GM19395 (cell line): ENCODE measurements around the gene LILRA6.
"Not testable (repeated sequence)": the region's sequence is repeated elsewhere in the genome, so short reads cannot be mapped to it uniquely, and the experiment has no call there.

Source experiments
- ATAC-seq: cut with Tn5 transposase; IDR thresholded peaks from one replicate; pipeline ENCODE4 v1.9.1; 2021; ENCODE audit warnings: mild to moderate bottlenecking, moderate library complexity; ENCODE audit not compliant: unreplicated experiment

Gene LILRA6

DNA sequence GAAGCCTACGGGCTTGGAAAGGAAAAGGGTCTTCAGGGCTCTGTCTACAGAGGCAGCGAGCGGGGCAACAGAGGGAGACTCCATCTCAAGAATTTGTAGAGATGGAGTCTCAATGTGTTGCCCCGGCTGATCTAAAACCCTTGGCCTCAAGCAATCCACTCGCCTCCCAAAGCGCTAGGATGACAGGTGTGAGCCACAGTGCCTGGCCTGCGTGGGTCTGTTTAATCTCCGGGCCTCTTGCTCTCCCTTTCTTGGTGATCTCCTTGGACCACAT lies 33.9 kb downstream of the LILRA6 start:
- no peak for ATAC-seq

DNA sequence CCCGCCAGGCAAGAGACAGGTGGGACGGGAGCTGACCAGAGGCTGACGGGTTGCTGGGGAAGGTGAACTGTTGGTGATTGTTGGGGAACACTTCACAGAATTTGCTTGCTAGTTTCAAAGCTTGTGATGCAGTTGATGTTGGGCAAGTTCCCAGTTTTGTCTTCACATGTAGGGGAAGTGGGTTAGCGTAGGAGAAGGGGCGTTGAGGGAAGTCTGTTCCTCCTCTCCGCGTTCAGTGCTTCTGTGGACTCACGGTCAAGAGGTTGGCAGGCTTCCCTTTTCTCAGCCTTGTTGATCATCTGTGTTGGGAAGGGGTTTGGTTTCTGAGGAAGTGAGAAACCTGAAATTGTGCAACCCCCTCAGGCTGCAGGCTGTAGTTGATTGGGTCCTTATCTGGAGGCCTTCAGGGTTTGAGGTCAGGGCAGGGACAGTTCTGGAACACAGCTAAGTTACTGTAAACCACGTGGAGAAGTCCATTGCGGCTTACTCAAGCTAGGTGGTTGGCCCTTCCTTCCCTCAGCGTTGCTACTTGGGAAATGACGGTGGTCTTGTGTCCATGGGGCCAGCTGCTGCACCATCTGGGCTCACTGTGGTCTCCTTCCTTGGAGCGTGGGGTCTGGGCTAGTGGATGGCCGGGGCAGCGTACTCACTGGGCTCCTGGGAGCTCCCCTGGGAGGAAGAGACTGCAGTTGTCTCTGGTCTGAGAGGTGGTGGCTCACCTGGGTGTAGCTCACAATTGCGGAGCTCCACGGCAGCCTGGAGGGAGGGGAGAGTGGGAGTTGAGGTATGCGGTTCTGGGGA lies 34.4 kb downstream of the LILRA6 start:
- ATAC-seq = peak; percentile 59

DNA sequence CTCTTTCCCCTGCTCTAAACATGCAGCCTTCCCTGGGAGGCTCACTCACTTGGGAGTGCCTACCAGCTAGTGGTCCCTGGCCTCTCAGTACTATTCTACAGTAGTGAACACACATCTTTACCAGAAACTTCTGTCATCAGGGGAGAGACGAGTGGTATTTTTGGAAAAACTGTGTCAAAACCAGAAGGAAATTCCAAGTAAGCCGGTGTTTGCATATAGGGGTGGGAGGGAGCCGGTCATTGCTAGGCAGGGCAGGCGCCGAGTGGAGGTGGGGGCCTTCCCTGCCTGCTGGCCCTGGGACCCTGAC lies 35.0 kb downstream of the LILRA6 start:
- ATAC-seq = no peak

DNA sequence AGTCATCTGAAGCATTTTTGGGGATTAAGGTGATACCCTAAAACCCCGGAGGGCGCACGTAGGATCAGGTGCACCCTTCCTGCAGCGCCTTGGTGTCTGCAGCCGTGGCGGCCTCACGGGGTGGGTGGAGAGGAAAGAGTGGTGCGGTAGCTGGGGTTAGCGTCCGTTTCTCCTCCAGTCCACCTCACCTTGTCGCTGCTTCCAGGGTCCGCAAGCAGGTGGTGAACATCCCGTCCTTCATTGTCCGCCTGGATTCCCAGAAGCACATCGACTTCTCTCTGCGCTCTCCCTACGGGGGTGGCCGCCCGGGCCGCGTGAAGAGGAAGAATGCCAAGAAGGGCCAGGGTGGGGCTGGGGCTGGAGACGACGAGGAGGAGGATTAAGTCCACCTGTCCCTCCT lies 35.4 kb downstream of the LILRA6 start:
- ATAC-seq = not testable (repeated sequence)

DNA sequence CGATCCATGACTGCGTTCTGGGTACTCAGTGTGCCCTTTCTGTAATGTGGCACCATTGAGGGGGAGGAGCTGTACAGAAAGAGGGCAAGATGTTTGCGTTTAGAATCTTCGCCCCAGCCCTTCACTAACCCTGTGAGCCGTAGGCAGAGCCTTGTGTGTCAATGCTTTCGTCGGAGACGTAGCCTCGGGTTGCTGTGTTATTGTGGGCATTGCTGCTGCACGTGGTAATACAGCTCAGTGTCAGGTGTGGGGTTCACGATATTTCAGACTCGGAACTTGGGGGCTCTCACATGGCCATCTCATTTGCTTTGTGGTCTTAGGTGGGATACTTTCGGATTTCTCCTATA lies 35.8 kb downstream of the LILRA6 start:
- no peak for ATAC-seq

DNA sequence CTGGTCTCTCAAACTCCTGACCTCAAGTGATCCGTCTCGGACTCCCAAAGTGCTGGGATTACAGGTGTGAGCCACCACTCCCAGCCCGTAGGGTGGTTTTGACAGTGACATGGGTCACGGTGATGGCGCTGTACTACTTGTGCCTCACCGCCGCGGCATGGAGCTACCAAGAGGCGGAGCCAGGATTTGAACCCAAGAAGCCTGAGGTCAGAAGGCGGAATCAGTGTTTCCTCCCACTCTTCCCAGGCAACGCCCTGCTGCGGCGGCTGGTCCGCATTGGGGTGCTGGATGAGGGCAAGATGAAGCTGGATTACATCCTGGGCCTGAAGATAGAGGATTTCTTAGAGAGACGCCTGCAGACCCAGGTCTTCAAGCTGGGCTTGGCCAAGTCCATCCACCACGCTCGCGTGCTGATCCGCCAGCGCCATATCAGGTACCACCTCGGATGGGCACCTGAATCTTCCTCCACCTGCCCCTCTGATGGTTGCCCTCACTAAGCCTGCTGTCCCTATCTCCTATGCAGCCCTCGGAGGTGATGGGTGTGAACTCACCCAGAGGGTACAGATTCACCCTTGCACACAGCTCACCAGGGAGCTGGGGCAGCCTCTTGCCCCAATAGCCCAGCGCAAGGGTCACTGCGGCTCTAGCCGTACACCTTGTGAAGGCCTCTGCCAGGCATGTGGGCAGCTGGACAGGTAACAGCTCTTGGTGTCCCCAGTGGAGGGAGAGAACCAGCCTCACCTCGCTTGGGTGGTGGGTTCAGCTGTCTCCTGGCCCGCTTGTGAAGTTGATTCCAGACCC lies 36.4 kb downstream of the LILRA6 start:
- ATAC-seq = no peak

DNA sequence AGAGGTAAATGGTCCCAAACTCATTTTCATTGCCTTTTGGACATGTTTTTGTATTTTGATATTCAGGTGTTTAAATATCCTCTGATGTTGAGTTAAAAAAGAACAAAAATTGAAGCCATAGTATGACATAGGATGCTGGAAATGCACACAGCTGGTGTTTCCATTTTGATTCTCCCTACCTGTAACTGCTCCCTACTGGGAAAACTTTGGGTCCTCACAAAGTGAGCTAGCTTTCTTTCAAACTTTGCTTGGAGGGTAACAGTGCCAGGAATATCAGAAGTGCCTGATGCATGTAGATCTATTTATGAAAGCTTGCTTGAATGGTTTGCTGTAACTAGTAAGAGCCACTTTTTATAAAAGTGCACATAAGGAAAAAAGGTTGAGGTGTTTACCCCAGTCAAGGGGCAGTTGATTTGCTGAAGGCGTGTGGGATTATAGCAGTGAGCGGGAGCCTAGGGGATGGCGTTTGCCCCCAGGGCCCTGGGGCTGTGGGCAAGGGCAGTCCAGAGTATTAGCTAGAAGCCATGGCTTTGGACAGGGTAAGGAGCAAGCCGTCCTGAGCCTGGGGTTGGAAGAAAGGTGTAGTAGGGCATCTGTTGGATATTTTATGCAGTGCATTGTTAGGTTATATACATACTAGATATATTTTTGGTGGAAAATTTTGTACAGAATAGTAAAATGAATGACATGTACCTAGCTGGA lies 37.7 kb downstream of the LILRA6 start:
- no peak for ATAC-seq

DNA sequence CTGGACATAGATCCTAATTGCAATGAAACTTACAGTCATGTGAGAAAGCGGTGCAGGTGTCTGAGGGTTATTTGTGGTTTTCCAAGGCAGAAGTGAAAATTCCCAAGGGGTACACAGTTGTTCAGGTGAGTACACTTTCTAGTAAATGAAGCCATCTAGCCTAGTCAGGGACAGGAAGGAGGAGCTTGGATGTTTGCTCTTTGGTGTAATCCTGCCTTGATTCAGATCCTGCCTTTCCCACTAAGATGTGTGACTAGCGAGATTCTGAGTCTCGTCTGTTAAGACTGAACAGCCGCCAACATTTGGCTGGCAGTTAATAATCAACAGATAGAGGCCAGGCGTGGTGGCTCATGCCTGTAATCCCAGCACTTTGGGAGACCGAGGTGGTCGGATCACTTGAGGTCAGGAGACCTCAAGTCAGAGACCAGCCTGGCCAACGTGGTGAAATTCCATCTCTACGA lies 39.4 kb downstream of the LILRA6 start:
- ATAC-seq = no peak

DNA sequence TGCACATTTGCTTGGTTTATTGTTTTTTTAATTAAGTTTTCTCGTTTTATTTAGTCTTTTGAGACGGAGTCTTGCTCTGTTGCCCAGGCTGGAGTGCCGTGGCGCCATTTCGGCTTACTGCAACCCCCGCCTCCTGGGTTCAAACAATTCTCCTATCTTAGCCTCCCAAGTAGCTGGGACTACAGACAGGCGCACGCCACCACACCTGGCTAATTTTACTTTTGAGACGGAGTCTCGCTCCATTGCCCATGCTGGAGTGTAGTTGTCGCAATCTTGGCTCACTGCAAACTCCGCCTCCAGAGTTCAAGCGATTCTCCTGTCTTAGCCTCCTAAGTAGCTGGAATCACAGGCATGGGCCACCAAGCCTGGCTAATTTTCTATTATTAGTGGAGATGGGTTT lies 40.6 kb downstream of the LILRA6 start:
- ATAC-seq = no peak

DNA sequence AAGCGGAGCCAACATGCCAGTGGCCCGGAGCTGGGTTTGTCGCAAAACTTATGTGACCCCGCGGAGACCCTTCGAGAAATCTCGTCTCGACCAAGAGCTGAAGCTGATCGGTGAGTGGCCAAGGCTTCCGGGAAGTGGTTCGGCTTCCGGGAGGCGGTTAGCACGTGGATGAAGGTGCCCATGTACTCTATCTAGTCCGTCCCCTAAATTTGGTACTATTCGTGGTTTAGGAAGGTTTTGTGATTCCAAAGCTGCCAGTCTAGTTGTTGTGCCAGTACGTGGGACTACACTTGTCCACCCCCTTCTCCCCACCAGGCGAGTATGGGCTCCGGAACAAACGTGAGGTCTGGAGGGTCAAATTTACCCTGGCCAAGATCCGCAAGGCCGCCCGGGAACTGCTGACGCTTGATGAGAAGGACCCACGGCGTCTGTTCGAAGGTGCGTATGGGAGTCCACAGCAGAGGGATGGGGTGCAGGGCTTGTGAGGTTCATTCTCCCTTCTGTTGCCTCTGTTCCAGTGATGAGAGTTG lies 41.4 kb downstream of the LILRA6 start:
- ATAC-seq = no peak

DNA sequence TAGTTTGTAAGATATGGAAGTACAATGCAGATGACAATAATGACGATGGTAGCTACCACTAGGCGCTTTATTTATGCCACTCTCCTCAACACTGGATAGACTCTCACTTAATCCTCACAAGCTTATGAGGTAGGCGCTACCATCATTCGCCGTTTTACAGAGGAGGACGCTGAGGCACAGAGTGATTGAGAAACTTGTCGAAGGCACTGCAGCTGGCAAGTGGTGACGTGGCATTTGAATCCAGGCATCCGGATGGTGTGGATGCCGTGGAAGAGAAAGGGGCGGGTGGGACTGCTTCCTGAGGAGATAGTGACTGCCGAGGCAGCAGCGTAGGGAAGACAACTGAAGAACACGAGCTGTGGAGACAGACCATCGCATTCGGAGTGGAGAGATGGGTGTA lies 43.2 kb downstream of the LILRA6 start:
- ATAC-seq = no peak

DNA sequence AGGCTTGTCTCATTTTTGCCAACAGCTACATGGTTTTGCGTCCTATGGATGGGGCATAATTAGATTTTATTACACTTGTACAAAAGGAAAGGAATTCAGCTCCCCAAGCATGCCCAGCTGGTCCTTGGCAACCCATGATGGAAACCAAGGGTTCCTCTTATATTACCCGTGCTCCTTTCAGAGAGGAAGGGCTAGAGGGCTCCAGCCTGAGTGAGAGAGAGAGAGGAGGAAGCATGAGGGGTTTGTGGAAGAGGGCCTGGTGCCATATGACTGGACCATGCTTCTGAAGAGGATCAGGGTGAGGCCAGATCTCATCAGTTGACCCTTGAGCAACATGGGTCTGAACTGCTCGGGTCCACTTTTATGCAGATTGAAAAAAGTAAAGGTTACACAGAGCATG lies 45.5 kb downstream of the LILRA6 start:
- ATAC-seq = no peak

DNA sequence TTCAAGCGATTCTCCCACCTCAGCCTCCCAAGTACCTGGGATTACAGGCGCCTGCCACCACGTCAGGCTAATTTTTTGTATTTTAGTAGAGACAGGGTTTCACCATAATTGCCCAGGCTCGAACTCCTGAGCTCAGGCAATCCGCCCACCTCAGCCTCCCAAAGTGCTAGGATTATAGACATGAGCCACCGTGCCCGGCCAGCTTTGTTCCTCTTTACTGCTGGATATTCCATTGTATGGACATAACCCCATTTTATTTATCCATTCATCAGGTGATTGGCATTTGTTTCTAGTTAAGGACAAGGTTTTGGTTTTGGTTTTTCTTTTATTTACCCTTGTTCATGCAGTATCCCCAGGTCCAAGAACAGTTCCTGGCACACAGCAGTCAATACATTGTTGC lies 46.1 kb downstream of the LILRA6 start:
- no peak for ATAC-seq

DNA sequence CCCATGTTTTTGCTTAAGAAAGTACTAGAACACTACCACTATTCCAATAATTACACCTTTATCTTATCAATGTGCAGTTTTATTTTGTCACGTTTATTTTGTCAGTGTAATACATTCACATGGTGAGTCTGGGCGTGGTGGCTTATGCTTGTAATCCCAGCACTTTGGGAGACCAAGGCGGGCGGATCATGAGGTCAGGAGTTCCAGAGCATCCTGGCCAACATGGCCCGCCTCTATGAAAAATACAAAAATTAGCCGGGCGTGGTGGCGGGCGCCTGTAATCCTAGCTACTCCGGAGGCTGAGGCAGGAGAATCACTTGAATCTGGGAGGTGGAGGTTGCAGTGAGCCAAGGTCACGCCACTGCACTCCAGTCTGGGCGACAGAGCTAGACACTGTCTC lies 48.1 kb downstream of the LILRA6 start:
- ATAC-seq = not testable (repeated sequence)

DNA sequence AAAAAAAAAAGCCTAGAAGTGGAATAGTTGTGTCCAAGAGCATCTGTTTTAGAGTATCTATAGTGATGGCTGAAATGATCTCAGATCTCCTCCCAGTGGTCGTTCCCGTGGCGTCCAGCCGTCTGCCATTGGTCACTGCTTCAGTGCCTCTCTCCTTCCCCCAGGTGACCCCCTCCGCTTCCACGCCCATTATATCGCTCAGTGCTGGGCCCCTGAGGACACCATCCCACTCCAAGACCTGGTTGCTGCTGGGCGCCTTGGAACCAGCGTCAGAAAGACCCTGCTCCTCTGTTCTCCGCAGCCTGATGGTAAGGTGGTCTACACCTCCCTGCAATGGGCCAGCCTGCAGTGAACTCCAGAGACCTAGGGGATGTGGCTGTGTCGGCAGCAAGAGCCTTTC lies 49.6 kb downstream of the LILRA6 start:
- no peak for ATAC-seq

DNA sequence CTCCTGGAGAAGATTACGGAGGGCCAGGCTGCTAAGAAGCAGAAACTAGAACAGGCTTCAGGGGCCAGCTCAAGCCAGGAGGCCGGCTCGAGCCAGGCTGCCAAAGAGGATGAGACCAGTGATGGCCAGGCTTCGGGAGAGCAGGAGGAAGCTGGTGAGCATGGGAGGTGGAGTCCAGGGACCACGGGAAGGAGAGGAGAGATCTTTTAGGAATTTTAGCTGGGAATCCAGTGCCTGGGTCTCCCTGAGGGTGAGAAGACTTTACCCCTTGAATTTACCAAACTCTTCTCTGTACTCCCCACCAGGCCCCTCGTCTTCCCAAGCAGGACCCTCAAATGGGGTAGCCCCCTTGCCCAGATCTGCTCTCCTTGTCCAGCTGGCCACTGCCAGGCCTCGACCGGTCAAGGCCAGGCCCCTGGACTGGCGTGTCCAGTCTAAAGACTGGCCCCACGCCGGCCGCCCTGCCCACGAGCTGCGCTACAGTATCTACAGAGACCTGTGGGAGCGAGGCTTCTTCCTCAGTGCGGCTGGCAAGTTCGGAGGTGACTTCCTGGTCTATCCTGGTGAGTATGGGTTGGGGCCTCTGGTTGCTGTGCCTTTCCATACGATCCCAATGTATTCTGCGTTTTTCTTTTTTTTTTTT lies 50.7 kb downstream of the LILRA6 start:
- no peak for ATAC-seq

DNA sequence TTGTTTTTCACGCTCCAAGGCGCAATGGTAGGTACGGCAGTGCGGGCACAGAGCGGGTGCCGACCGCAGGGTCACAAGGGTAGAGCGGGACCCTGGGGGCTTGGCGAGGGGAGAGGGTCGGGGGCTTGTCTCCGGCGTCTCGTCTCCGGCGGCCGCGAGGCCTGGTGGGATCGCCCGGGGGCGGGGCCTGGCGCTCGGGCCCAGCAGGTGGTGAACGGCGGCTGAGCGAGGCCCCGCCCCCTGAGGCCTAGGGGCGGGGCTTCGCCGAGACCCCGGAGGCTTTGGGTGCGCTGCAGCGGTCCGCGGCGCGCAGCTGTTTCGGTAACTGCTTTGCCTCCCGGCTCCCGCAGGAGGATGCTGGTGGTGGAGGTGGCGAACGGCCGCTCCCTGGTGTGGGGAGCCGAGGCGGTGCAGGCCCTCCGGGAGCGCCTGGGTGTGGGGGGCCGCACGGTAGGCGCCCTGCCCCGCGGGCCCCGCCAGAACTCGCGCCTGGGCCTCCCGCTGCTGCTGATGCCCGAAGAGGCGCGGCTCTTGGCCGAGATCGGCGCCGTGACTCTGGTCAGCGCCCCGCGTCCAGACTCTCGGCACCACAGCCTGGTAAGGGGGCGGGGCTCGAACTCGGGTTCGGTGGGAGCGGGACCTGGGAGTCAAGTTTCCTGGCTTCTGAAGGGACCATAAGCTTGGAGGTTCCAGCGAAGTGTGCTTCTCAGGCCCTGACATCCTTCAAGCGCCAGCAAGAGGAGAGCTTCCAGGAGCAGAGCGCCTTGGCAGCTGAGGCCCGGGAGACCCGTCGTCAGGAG lies 51.4 kb downstream of the LILRA6 start, which contains the start of gene TSEN34:
Gene TSEN34, plus strand, starts transcription at position 298 of the 800 bp plus-strand sequence. Its CDS starts 57 bp downstream, at position 355.
- ATAC-seq = peak; percentile 27

DNA sequence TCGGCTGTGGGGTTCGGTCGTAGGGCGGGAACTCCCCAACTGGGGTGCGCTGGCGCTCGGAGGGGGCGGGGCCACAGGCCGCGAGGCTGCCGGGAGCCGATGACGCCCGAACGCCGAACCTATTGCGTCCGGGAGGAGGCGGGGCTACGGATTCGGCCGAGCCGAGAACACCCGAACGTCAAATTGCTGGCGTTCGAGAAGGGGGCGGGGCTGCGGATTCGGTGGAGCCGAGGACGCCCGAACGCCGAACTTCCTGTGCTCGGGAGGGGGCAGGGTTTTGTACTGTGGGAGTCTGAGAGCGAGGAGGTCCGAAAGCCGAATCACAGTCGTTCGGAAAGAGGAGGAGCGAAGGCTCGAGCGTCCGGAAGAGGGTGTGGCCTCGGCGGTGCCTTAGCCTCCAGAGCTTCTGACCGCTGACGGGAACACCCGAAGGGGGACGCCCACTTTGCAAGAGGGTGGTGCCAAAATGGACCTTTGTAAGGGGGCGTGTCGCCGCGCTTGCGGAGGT lies 52.0 kb downstream of the LILRA6 start:
- ATAC-seq = peak; percentile 53

DNA sequence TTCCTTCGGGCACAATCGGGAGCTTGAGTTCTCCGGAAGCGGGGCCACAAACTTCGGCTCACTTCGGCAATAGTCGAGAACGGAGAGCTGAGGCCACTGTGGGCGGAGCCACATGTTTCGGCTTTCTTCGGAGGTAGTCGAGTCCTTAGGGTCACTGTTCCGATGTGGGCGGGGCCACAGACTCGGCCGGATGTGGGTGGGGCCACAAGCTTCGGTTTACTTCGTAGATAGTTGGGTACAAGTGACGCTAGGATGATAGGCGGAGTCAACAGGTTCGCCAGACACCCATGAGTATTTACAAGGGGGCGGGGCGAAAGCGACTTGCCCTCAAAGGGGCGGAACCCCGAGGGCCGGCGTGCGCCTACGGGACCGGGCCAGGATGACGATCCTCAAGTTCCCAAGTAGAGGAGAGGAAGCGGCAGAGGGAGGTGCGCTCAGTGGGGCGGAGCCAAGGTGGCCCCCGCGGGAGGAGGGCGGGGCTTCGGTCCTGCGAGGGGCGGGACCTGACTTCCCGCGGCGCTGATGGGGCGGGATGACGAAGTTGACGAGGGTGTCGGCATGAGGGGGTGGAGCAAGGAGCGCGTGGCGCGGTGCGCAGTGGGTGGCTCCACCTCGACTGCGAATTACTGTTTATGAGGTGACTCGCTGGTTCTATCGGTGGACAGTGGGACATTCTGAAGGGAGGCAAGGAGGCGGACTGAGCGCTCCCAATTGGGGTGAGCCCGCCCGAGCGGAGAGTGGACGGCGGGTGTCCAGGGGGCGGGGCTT lies 52.7 kb downstream of the LILRA6 start:
- peak; percentile 57 for ATAC-seq
